Uterus (tissue), 4 donors: ENCODE measurements around the gene SUPT6H. TPM values are rescaled to one million over a fixed set of nuclear protein-coding genes. Genes with fewer than 3 reads are reported as not detected.

Experiments
- DNase-seq, 2 donors: peaks; one replicate each; pipeline ENCODE4 v3.0.0-alpha.2; 2019 to 2020
- H3K27ac ChIP-seq, 2 donors: fragments of 200-600 bp; sonication (generic); 1 replicate in 1 of 2; 2 replicates in 1 of 2; pipeline ENCODE4 v1.5.1; 2016 to 2018
- H3K27me3 ChIP-seq, 2 donors: fragments of 200-600 bp; sonication (generic); one replicate each; pipeline ENCODE4 v1.5.1; 2018 to 2019; ENCODE audit warnings: control low read depth in 1 of 2
- H3K36me3 ChIP-seq, 2 donors: fragments of 200-600 bp; sonication (generic); one replicate each; pipeline ENCODE4 v1.5.1; 2019; ENCODE audit warnings: control low read depth in 1 of 2
- H3K4me1 ChIP-seq, 2 donors: fragments of 200-600 bp; sonication (generic); one replicate each; pipeline ENCODE4 v1.5.1; 2018 to 2019; ENCODE audit warnings: control low read depth in 1 of 2
- H3K4me3 ChIP-seq, 2 donors: fragments of 200-600 bp; sonication (generic); 1 replicate in 1 of 2; 2 replicates in 1 of 2; pipeline ENCODE4 v1.5.1; 2018 to 2019; ENCODE audit warnings: mild to moderate bottlenecking in 1 of 2
- H3K9me3 ChIP-seq, 2 donors: fragments of 200-600 bp; sonication (generic); one replicate each; pipeline ENCODE4 v1.5.1; 2019; ENCODE audit warnings: control low read depth in 1 of 2
- POLR2A ChIP-seq, 2 donors: fragments of 450-650 bp; IDR thresholded peaks; one replicate each; pipeline ENCODE4 v1.6.1; 2016; ENCODE audit warnings: antibody characterized with exemption in 2 of 2, mild to moderate bottlenecking in 1 of 2, moderate library complexity in 1 of 2
- intact Hi-C: fragments of 100-400 bp; cut with DNase I; formaldehyde crosslinking; loops from one replicate; pipeline ENCODE4 v1.15.1; 2023; ENCODE audit warnings: low total_unique reads
- total RNA-seq, 4 donors: library from RNA; depleted of rRNA in 3 of 4; stranded (reverse); fragments of >200 nt in 3 of 4; gene quantifications; one replicate each; pipeline versions ENCODE4 v1.1.0 to v1.2.4, GENCODE V29; 2014 to 2023
- TF ChIP-seq, protein P1 (sequence below), 4 experiments: fragments of 200-600 bp in 2 of 4; fragments of 450-650 bp in 2 of 4; sonication (generic) in 2 of 4; IDR thresholded peaks; one replicate each; pipeline ENCODE4 v1.5.1; 2016 to 2019; ENCODE audit warnings: antibody characterized with exemption in 4 of 4, mild to moderate bottlenecking in 2 of 4, moderate library complexity in 1 of 4
- donor health status: DM: yes; HTN: yes; CAD: no.

Gene SUPT6H
- total RNA-seq, 4 donors from 2014 or later = 15.3 to 84.5 (median 47.5) TPM

DNA sequence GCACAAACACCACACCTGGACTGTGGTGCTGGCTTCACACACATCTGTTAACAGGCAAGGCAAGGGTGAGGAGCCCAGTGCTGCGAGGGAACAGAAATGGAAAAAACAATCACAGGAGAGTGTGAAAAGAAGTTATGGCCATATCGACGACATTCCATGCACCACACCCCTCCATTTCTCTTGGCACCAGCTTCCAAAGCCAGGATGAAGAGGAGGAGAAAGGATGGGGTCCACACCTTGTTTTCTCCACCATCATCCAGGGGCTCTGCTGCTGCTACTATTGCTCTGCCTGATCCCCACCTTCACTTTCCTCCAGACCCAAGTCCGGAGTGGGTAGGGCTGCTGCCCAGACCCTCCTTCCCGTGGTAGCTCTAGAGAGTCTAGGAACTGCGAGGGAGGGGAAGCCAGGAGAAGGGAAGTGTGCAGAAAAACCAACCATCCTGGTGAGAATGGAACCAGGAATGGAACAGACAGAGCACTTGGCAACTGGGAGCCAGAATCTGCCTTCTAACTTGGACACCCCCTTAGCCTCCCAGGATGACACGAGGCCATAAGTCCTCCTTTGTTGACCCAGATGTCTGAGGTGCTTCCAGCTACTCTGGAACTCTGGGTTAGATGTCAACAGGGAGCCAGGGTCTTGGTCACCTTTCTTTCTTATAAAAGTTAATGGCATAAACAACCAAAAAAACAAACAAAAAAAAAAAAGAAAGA, 50.9 kb downstream of the SUPT6H start:
- Histone ChIP-seq H3K4me3 (no peak overlapping the region), H3K9me3 (no peaks in the 10 kb centered on the region), H3K27ac (peak overlapping the region in 1 of 2 donors; percentile 93), H3K4me1 (no peaks in the 10 kb centered on the region), H3K27me3 (no peaks in the 10 kb centered on the region), H3K36me3 (no peaks in the 10 kb centered on the region)
- intact Hi-C loops = no loop called here
- DNase-seq = no peak
- no peak for TF ChIP-seq POLR2A (IDR thresholded peaks at IDR 0.05)
- TF ChIP-seq, protein P1, sequence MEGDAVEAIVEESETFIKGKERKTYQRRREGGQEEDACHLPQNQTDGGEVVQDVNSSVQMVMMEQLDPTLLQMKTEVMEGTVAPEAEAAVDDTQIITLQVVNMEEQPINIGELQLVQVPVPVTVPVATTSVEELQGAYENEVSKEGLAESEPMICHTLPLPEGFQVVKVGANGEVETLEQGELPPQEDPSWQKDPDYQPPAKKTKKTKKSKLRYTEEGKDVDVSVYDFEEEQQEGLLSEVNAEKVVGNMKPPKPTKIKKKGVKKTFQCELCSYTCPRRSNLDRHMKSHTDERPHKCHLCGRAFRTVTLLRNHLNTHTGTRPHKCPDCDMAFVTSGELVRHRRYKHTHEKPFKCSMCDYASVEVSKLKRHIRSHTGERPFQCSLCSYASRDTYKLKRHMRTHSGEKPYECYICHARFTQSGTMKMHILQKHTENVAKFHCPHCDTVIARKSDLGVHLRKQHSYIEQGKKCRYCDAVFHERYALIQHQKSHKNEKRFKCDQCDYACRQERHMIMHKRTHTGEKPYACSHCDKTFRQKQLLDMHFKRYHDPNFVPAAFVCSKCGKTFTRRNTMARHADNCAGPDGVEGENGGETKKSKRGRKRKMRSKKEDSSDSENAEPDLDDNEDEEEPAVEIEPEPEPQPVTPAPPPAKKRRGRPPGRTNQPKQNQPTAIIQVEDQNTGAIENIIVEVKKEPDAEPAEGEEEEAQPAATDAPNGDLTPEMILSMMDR (IDR thresholded peaks at IDR 0.05) = no peak

GRCh38 chr17:28714281-28714680, 52.3 kb downstream of the SUPT6H start:
- Histone ChIP-seq H3K27ac (no peak overlapping the region), H3K9me3 (no peaks in the 10 kb centered on the region), H3K36me3 (no peaks in the 10 kb centered on the region), H3K27me3 (no peaks in the 10 kb centered on the region), H3K4me3 (no peak overlapping the region), H3K4me1 (no peaks in the 10 kb centered on the region)
- TF ChIP-seq, protein P1 (IDR thresholded peaks at IDR 0.05) = no peak
- no peak for TF ChIP-seq POLR2A (IDR thresholded peaks at IDR 0.05)
- peak in 1 of 2 donors; percentile 39 for DNase-seq
- intact Hi-C loops = no loop called here

- H3K4me3 ChIP-seq = no peak overlapping the region
- no peak overlapping the region for H3K27ac ChIP-seq
- DNase-seq = no peak
- no peak for TF ChIP-seq POLR2A (IDR thresholded peaks at IDR 0.05)
- TF ChIP-seq, protein P1 (IDR thresholded peaks at IDR 0.05) = no peak
- no peaks in the 10 kb centered on the region for H3K36me3 ChIP-seq
- H3K27me3 ChIP-seq = no peaks in the 10 kb centered on the region
- H3K9me3 ChIP-seq = no peaks in the 10 kb centered on the region
- H3K4me1 ChIP-seq = peaks cover 0 to under 1% of the 10 kb centered on the region in 2 donors
- intact Hi-C loops = no loop called here
These were observed 53.2 kb downstream of the SUPT6H start for GRCh38 chr17:28715217-28715616.

DNA sequence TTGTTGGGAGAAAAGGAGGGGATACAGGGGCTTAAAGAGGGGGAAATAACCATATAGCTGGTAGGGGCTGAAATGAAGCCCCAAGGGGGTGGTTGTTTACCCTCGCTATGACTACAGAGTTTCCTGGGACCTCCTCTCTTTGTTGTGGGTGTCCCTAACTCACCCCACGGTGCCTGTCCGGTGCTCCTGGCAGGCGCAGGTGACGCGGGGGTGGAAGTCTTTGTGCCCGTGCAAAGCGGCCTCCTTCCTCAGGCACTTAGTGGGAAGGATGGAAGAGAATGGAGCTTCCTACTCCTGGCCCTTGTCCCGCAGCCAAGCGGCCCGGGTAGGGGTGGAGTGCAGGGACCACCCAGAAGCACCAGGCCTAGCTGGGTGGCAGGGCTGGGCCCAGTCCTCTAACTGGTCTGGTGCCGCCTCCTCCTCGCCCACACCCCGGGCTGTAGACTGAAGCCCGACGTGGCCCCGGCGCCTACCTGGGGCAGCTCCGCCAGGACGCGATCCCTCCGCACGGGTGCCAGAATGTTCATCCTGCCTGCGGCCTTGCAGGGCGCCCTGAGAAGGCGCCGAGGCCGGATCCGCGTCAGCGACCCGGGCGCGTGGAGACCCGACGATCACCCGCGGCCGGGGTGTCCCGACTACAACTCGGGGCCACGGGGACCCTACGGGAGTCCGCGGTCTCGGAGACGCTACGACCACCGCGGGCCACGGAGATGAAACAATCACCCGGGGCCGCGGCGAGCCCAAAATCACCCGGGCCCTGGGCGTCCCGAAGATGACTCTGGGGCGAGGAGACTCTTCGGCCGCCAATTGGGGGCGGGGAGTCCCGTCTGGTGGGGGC, 55.0 kb downstream of the SUPT6H start:
- H3K27ac ChIP-seq = peak overlapping the region; percentile 92 to 94
- TF ChIP-seq POLR2A (IDR thresholded peaks at IDR 0.05) = no peak
- TF ChIP-seq, protein P1 (IDR thresholded peaks at IDR 0.05) = no peak
- peak in 1 of 2 donors; percentile 58 for DNase-seq
- H3K36me3 ChIP-seq = no peaks in the 10 kb centered on the region
- no peaks in the 10 kb centered on the region for H3K27me3 ChIP-seq
- H3K4me1 ChIP-seq = peaks cover 5 to 18% of the 10 kb centered on the region in 2 donors
- H3K9me3 ChIP-seq = no peaks in the 10 kb centered on the region
- intact Hi-C loops = no loop called here
- peak overlapping the region; percentile 54 to 84 for H3K4me3 ChIP-seq
